Hypothalamus (tissue), 51 donors: ENCODE data around the gene CHDH.

ENCODE experiments used
- DNase-seq, 51 donors: peaks; one replicate each; lab custom pipeline; 2025; lab: John Stamatoyannopoulos, UW

Gene CHDH

DNA sequence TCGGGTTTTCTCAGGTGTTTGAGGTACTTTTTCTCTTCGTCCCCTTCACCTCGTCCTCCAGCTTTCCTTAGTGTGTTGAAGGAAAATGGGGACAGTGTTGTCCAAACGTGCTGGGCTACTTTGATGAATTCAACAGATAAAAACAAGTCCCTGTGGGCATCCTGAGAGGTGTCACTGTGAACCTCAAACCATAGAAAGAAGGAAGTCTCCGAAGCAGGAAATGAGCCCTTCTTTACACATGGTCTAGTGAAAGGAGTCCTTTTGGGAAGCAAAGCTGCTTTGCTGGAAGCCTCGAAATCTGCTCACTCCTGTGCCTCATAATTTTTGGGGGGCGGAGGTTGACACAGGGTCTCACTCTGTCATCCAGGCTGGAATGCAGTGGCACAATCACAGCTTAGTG is 10.7 kb upstream of the CHDH start:
- DNase-seq, result no peak

DNA sequence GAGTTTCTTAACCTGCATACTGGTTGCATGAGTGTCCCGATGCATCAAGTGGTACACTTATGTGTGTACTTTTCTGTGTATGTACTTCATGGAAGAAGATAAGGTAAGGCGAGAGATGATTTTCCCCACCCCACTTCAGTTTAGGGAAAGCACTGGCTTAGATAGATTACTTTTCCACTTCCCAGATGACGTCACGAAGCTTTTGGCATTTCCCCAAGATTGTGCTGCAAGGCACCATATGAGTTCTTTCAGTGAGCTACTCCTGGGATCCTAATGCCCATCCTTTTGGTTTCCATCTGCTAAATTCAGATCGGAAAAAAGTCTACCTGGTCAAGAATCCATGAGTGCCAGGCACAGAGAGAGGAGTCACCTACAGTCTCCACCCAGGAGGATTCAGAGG is 4.7 kb upstream of the CHDH start:
- no peak for DNase-seq

GRCh38 chr3:53849916-53850315 is 3.7 kb upstream of the CHDH start:
- no peak for DNase-seq

- no peak for DNase-seq
Observed at GRCh38 chr3:53846851-53847155, 584 bp upstream of the CHDH start.

GRCh38 chr3:53845881-53846133 is 412 bp downstream of the CHDH start:
- DNase-seq, result peak in 3 of 51 donors; percentile 45 to 50 (median 47)

DNA sequence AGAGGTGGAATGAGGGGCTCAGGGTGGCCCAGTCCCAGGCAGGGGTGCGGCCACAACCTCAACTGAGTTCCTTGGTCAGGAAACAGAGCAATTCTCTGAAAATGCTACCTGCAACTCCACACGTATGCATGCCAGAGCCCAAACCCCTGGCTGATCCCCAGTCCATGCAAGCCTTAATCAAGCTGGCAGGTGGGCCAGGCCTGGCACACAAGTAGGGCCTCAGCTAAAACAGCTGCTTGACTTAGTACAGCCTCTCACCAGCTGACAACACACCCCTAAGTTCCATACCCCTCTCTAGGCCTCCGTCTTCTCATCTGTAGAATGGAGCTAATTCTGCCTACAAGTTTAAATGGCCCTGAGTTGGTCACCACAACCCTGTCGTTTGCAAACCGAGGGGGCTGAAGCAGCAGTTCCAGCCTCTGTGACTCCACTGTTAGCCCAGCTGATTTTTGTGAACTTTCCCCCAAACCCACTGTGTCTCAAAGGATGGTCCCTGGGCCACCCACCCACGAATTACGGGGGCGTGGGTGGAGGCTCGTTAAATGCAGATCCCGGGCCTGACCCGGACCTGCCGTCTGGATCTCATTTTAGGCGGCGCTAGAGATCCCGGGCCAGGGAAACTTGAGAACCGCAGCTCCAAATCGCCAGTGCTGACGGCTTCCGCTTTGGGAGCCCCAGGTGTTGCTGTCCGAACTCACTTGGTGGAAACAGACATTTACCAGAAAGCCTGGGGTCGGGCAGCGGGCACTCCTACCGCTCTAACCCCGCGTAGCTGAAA is 927 bp downstream of the CHDH start:
- peak in 25 of 51 donors; percentile 13 to 63 (median 39) for DNase-seq

DNA sequence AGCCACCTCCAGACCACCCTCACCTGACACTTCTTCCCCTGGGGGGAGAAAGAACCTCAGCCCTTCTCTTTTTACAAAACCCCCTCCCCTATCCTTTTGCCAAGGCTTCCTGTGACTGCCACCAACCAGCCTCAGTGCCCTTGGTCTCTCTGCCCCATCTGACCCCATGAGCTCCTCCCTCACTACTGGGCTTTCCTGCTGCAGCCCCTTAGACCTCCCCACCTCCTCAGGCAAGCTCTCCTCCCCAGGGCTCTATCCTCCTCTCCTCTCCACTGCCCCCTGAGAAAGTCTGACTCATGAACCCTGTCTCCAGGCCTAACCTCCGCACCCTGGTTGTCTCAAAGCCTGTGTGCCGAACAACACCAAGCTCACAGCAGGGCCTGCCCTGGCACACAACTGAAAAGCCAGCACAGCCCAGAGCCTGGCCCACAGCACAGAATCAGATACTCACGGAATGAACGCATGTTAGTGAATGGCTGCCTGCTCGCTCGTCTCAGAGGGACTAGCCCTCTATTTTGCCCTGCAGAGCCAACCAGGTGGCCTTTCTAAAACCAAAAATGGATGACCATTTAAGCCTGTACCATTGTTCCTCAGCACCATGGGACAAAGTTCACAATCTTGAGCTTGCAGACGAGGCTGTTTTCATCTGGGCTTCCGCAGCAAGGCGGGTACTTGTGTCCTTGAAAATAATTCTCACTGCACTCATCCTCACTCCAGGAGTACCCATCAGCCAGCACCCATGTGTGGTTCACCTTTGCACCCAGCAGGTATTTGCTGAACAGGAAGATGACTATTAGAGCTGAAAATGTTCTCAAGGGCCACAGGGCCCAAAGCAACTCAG is 1.7 kb downstream of the CHDH start:
- peak in 23 of 51 donors; percentile 8 to 53 (median 28) for DNase-seq

DNA sequence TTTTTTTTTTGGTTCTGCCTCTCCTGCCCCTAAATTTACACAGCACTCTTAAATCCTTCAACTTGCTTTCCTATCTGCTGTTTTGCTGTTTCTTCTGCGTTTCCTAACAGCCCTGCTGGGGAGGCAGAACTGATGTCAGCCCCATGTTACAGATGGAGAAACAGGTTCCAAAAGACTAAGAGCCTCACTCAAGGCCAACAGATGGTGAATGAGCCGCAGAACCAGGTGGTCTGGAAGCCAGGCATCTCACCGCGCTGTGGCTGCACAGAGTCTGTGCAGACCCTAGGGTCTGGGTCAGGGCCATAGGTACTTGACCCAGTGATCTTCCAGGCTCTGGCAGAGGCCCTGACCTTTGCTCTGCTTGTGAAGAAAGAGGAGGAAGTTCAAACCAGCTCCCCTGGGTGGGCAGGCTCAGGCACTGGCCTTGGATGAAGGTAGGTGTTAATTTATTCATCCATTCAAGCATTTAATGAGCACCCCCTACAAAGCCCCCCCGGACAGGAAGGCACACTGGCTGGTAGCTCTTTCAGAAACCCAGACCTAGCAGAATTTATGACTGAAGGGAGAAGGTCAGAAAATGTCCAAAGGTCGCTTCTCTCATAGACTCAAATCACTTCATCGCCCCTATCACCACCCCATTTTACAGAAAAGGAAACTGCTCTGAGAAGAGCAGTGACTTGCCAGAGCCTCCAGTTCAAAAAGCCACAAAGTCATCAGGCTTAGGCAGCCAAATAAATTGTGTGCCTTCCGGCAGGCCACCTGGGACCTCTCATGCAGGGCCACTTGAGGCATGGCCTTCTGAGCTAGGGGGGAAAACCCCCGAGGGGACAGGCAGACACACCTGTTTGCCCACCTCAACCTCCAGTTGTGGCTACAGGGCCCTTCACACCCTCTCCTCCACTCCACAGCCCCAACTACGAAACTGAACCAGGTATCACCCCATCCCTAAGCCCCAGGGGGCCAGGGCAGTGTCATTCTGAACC is 2.7 kb downstream of the CHDH start:
- DNase-seq, result peak in 2 of 51 donors; percentile 26 to 44

- peak in 48 of 51 donors; percentile 17 to 92 (median 71) for DNase-seq
Observed at GRCh38 chr3:53842436-53843194, 3.6 kb downstream of the CHDH start.

DNA sequence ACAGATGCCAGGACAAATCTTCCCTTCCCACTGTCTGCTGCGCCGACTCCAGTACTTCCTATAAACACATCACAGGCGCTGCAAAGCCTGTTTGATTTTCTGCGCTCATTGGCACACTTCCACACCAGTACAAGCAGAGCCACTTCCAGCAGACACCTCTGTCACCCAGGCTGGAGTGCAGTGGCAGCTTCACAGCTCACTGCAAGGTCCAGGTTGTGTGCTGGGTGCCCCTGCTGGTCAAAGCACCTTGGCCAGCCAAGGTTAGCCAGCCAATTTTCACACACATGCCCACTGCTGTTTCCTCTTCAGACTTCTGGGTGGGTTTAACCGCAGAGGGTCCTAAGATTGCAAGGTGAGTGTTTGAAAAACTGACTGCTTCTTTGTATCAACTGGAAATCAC is 4.9 kb downstream of the CHDH start:
- DNase-seq, result no peak

GRCh38 chr3:53837331-53837730 is 8.9 kb downstream of the CHDH start:
- DNase-seq, result no peak

GRCh38 chr3:53836084-53836872 is 9.9 kb downstream of the CHDH start:
- no peak for DNase-seq

DNA sequence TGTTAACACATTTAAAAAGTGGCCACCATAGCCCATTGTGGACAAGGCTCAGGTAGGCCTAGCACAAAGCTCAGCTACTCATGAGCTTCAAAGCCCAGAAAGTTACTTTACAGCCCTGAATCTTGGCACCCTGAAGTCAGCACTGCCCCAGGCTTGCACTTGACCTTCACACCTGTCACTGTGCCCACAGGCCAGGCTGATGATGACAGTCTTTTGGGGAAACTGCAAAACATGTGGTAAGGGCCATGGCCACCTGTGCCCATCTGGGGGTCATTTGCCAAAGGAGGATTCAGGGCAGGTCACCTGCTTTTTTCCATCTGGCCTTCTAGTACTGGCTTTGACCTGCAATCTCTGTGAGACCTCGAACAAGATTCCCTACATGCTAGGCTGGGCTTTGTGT is 11.0 kb downstream of the CHDH start:
- DNase-seq, result no peak

- DNase-seq, result no peak
Observed at GRCh38 chr3:53834429-53835095, 11.7 kb downstream of the CHDH start.

- DNase-seq, result no peak
Observed at GRCh38 chr3:53833700-53834099, 12.5 kb downstream of the CHDH start.

DNA sequence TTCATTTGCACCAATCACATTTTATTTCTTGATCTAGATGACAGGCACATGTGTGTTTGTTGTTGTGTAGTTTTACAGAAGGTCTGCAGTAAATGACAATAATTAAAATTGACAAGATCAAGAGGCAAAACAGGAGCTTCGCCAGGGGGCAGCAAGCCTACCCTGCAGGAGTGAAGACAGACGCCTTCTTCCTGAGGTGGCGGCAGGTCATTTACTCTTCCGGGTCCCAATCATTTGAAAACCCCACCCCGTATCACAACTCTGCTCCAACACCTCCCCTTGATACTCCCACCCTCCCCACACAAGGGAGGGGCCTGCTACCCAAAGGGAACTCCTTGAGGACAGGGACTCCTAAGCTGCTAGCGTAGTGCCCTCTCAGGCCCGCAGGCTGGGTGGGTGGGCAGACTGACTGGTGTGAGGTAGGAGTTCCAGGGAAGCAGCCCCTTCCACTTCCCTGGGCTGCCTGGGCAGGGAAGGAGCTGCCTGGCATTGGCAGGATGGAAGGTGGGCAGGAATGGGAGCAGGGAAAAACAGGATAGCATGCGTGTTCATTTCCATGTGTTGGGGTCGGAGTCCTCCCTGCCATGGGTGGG is 13.1 kb downstream of the CHDH start:
- no peak for DNase-seq

DNA sequence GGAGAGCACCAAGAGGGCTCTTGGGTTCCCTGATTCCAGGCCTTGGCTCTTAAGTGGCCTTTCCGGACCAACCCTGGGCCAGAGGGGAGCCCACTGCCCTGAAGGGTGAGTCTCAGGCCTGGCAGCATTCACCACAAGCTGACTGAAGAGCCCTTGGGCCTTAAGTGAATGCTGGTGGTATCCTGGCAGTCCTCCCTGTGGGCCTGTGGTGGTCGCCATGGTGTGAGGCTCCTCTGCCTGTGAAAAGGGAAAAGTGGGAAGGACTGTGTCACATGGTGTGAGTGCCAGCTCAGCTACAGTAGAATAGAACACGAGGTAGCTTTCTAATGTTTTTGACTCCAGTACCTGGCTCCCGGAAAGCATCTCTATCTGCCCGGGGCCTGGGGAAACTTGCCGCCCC is 15.3 kb downstream of the CHDH start:
- DNase-seq, result no peak

DNA sequence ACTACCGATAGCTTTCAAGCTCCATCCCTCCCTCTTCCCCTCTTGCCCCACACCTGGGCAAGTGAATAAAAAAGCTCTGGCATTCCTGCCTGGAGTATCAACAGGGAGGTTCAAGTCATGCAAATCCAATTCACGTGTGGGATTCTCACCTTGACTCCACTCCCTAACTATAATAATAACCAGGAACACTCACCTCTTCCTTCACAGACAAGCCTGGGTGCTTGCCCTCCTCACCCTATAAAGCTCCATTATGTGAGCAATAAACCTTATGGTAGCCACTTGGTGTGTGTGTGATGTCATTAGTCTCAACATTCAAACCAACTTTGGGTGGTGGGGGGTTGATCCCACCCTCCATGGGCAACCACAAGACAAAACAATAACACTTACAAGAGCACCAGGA is 16.6 kb downstream of the CHDH start:
- DNase-seq, result no peak

DNA sequence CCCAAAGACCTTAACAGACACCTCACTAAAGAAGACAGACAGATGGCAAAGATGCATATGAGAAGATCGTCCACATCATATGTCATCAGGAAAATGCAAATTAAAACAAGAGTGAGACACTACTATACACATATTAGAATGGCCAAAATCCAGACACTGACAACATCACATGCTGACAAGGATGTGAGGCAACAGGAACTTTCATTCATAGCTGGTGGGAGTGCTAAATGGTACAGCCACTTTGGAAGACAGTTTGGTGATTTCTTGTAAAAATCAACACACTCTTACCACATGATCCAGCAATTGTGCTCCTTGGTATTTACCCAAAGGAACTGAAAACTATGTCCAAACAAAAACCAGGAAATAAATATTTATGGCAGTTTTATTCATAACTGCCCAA is 17.6 kb downstream of the CHDH start:
- no peak for DNase-seq
